SK-N-SH (cell line): ENCODE data around the gene LRMDA. TPM values are rescaled to one million over a fixed set of nuclear protein-coding genes. Genes with fewer than 3 reads are reported as not detected.

Experiments used
- CTCF ChIA-PET: fragments of 300-600, 350-600 bp; formaldehyde crosslinking; extraction: SDS; loops from one replicate; lab custom pipeline; 2021; lab: Yijun Ruan, JAX
- POLR2A ChIA-PET: fragments of 350-600 bp; sonication (Branson Sonifier 250); formaldehyde crosslinking; extraction: SDS; loops from one replicate; lab custom pipeline; 2020; ENCODE audit warnings: antibody characterized with exemption, inconsistent platforms; lab: Yijun Ruan, JAX
- DNase-seq: peaks from one replicate; pipeline ENCODE4 v3.0.0; 2012
- H2AFZ ChIP-seq: fragments of 200-600 bp; sonication (generic); 2 replicates; pipeline ENCODE4 v1.8.1; 2016; ENCODE audit warnings: antibody characterized with exemption, mild to moderate bottlenecking, low read depth
- H3F3A ChIP-seq: fragments of 200-600 bp; sonication (generic); replicated peaks from 2 replicates; pipeline ENCODE3; 2016; ENCODE audit warnings: antibody characterized with exemption, mild to moderate bottlenecking; ENCODE audit not compliant: insufficient read depth
- H3K27ac ChIP-seq, 2 experiments: fragments of 200-500 bp in 1 of 2; fragments of 200-600 bp in 1 of 2; sonication (Bioruptor generic) in 1 of 2; sonication (generic), shearing (Covaris generic) in 1 of 2; 2 replicates each; pipeline versions ENCODE4 v1.5.1 to v1.6.1; 2014 to 2016; ENCODE audit warnings: low read depth in 2 of 2, inconsistent platforms in 1 of 2, low read length in 1 of 2, mild to moderate bottlenecking in 1 of 2, mixed read lengths in 1 of 2
- H3K27me3 ChIP-seq: fragments of 200-600 bp; sonication (generic), shearing (Covaris generic); 2 replicates; pipeline ENCODE4 v1.6.1; 2016; ENCODE audit warnings: mixed run types; ENCODE audit not compliant: insufficient read depth
- H3K36me3 ChIP-seq, 2 experiments: fragments of 200-500 bp in 1 of 2; fragments of 200-600 bp in 1 of 2; sonication (Bioruptor generic) in 1 of 2; sonication (generic) in 1 of 2; replicated peaks in 1 of 2; 2 replicates each; pipeline versions ENCODE3 to v1.5.1; 2014 to 2016; ENCODE audit warnings: low read length in 1 of 2, mild to moderate bottlenecking in 1 of 2; ENCODE audit not compliant: insufficient read depth in 2 of 2, control insufficient read depth in 1 of 2
- H3K4me1 ChIP-seq, 2 experiments: fragments of 200-500 bp in 1 of 2; fragments of 200-600 bp in 1 of 2; sonication (Bioruptor generic) in 1 of 2; sonication (generic), shearing (Covaris generic) in 1 of 2; 2 replicates each; pipeline versions ENCODE4 v1.5.1 to v1.6.1; 2014 to 2016; ENCODE audit warnings: low read depth in 1 of 2, low read length in 1 of 2, mixed run types in 1 of 2; ENCODE audit not compliant: insufficient read depth in 2 of 2, control insufficient read depth in 1 of 2
- H3K4me2 ChIP-seq: fragments of 200-600 bp; sonication (generic), shearing (Covaris generic); 2 replicates; pipeline ENCODE4 v1.6.1; 2017; ENCODE audit warnings: mixed run types
- H3K4me3 ChIP-seq, 2 experiments: fragments of 200-500 bp in 1 of 2; fragments of 200-600 bp in 1 of 2; sonication (Bioruptor generic) in 1 of 2; sonication (generic), shearing (Covaris generic) in 1 of 2; 2 replicates each; pipeline versions ENCODE4 v1.5.1 to v1.8.1; 2014 to 2016; ENCODE audit warnings: low read depth in 2 of 2, inconsistent platforms in 1 of 2, low read length in 1 of 2, mild to moderate bottlenecking in 1 of 2, mixed read lengths in 1 of 2, moderate library complexity in 1 of 2
- H3K79me2 ChIP-seq: fragments of 200-600 bp; sonication (generic); 2 replicates; pipeline ENCODE4 v1.8.1; 2017; ENCODE audit warnings: mild to moderate bottlenecking; ENCODE audit not compliant: insufficient read depth
- H3K9ac ChIP-seq: fragments of 200-600 bp; sonication (generic); 2 replicates; pipeline ENCODE4 v1.6.1; 2017; ENCODE audit warnings: mixed run types
- H3K9me2 ChIP-seq: fragments of 200-600 bp; sonication (generic); 2 replicates; pipeline ENCODE4 v1.6.1; 2017; ENCODE audit warnings: mixed run types
- H3K9me3 ChIP-seq: fragments of 200-600 bp; sonication (generic); 2 replicates; pipeline ENCODE4 v1.6.1; 2017; ENCODE audit warnings: mixed run types, mild to moderate bottlenecking, moderate library complexity
- H4K20me1 ChIP-seq: fragments of 200-600 bp; sonication (generic); 2 replicates; pipeline ENCODE4 v1.6.1; 2017; ENCODE audit warnings: mild to moderate bottlenecking, mixed run types; ENCODE audit not compliant: insufficient read depth
- CHD2 ChIP-seq: fragments of 150-350 bp; IDR thresholded peaks from 2 replicates; pipeline ENCODE4 v1.6.1; 2018; ENCODE audit warnings: low read length; ENCODE audit not compliant: partially characterized antibody
- EZH2phosphoT487 ChIP-seq: fragments of 200-600 bp; sonication (generic); IDR thresholded peaks from 2 replicates; pipeline ENCODE4 v1.6.1; 2017; ENCODE audit warnings: low read depth, mixed run types, mild to moderate bottlenecking, antibody characterized with exemption, moderate library complexity, borderline replicate concordance
- FOSL2 ChIP-seq: IDR thresholded peaks from 2 replicates; pipeline ENCODE4 v1.4.0; 2012; ENCODE audit warnings: low read depth, mild to moderate bottlenecking, moderate library complexity, borderline replicate concordance
- IRF3 ChIP-seq: fragments of 150-350 bp; IDR thresholded peaks from 2 replicates; pipeline ENCODE4 v1.6.1; 2016; ENCODE audit warnings: mild to moderate bottlenecking, low read depth, low read length
- JUND ChIP-seq: IDR thresholded peaks from 2 replicates; pipeline ENCODE4 v1.4.0; 2012
- MAX ChIP-seq: IDR thresholded peaks from 2 replicates; pipeline ENCODE4 v1.4.0; 2012; ENCODE audit warnings: low read depth
- MXI1 ChIP-seq: IDR thresholded peaks from 2 replicates; pipeline ENCODE4 v1.6.1; 2012; ENCODE audit warnings: mild to moderate bottlenecking, low read depth, low read length, improper control_type of control experiment
- NFIC ChIP-seq: IDR thresholded peaks from 2 replicates; pipeline ENCODE4 v1.4.0; 2012; ENCODE audit warnings: borderline replicate concordance
- NRF1 ChIP-seq: IDR thresholded peaks from 2 replicates; pipeline ENCODE4 v1.6.1; 2012; ENCODE audit warnings: low read depth, mild to moderate bottlenecking, low read length
- POLR2AphosphoS5 ChIP-seq: IDR thresholded peaks from 2 replicates; pipeline ENCODE4 v1.6.1; 2012; ENCODE audit warnings: low read depth, low read length
- RAD21 ChIP-seq: IDR thresholded peaks from 2 replicates; pipeline ENCODE4 v1.6.1; 2012; ENCODE audit warnings: mild to moderate bottlenecking, low read length
- RCOR1 ChIP-seq: fragments of 150-350 bp; IDR thresholded peaks from 2 replicates; pipeline ENCODE4 v1.6.1; 2017; ENCODE audit warnings: antibody characterized with exemption, low read length
- RFX5 ChIP-seq: IDR thresholded peaks from 2 replicates; pipeline ENCODE4 v1.6.1; 2012; ENCODE audit warnings: mild to moderate bottlenecking, improper control_type of control experiment, low read length
- RXRA ChIP-seq: IDR thresholded peaks from 2 replicates; pipeline ENCODE4 v1.4.0; 2012; ENCODE audit warnings: low read depth, mild to moderate bottlenecking, borderline replicate concordance
- SIN3A ChIP-seq: IDR thresholded peaks from 2 replicates; pipeline ENCODE4 v1.6.1; 2012; ENCODE audit warnings: low read depth, mild to moderate bottlenecking, low read length, moderate library complexity, borderline replicate concordance
- SMC3 ChIP-seq: IDR thresholded peaks from 2 replicates; pipeline ENCODE4 v1.6.1; 2012; ENCODE audit warnings: low read depth, low read length, improper control_type of control experiment
- TAF1 ChIP-seq: IDR thresholded peaks from 2 replicates; pipeline ENCODE4 v1.6.1; 2012; ENCODE audit warnings: low read depth, mild to moderate bottlenecking, low read length, moderate library complexity, borderline replicate concordance
- USF1 ChIP-seq: IDR thresholded peaks from 2 replicates; pipeline ENCODE4 v1.4.0; 2012; ENCODE audit warnings: low read depth, borderline replicate concordance
- USF2 ChIP-seq: fragments of 150-350 bp; IDR thresholded peaks from 2 replicates; pipeline ENCODE4 v1.6.1; 2017; ENCODE audit warnings: antibody characterized with exemption, low read length, low read depth, borderline replicate concordance
- YY1 ChIP-seq: IDR thresholded peaks from 2 replicates; pipeline ENCODE4 v1.4.0; 2012; ENCODE audit warnings: low read depth, mild to moderate bottlenecking
- WGBS: methylation state at CpG from one replicate; pipeline ENCODE4 v1.1.6; 2017; ENCODE audit warnings: low lambda C conversion rate; 5-methylcytosine and 5-hydroxymethylcytosine counted together
- polyA plus RNA-seq, 3 experiments: library from polyadenylated mRNA; depleted of rRNA; stranded (reverse); fragments of >200 nt; gene quantifications; 2 replicates each; pipeline ENCODE4 v1.2.3, GENCODE V29; 2012
- TF ChIP-seq, protein P1 (sequence below): IDR thresholded peaks from 2 replicates; pipeline ENCODE4; 2012

Gene LRMDA
- polyA plus RNA-seq, 1 of the 3 experiments (the other 2 are of a cell fraction), result 0.95 TPM

- H3K4me2 ChIP-seq, result no peak overlapping the region
- CTCF ChIA-PET, result interaction anchor here (1.1 kb wide), 1 partner anchor 12 kb away, joined by 3 read pairs; no protein-coding TSS in a partner anchor
- no peak overlapping the region for H3K9ac ChIP-seq
- no peak overlapping the region for H2AFZ ChIP-seq
- no peaks in the 10 kb centered on the region for H3K79me2 ChIP-seq
- 0 out of 2 replicates have a peak, but pooled peaks cover 3% of the 10 kb centered on the region for H3K9me2 ChIP-seq
- DNase-seq, result no peak
- H4K20me1 ChIP-seq, result no peaks in the 10 kb centered on the region
- H3K27me3 ChIP-seq, result no peaks in the 10 kb centered on the region
- H3K4me1 ChIP-seq, result no peaks in the 10 kb centered on the region
- no peaks in the 10 kb centered on the region for H3K36me3 ChIP-seq
- POLR2A ChIA-PET, result no interaction called here
- no peak for TF ChIP-seq RXRA
- no peak for TF ChIP-seq RCOR1
- no peak for TF ChIP-seq USF1
- no peak for TF ChIP-seq POLR2AphosphoS5
- no peak for TF ChIP-seq FOSL2
- TF ChIP-seq EZH2phosphoT487, result no peak
- no peak for TF ChIP-seq RFX5
- no peak for TF ChIP-seq NRF1
- no peaks in the 10 kb centered on the region for H3K9me3 ChIP-seq
- H3F3A ChIP-seq, result no peaks in the 10 kb centered on the region
- H3K4me3 ChIP-seq, result no peak overlapping the region
- H3K27ac ChIP-seq, result no peak overlapping the region
These were observed 1038.3 kb downstream of the LRMDA start for GRCh38 chr10:76469675-76470074.

DNA sequence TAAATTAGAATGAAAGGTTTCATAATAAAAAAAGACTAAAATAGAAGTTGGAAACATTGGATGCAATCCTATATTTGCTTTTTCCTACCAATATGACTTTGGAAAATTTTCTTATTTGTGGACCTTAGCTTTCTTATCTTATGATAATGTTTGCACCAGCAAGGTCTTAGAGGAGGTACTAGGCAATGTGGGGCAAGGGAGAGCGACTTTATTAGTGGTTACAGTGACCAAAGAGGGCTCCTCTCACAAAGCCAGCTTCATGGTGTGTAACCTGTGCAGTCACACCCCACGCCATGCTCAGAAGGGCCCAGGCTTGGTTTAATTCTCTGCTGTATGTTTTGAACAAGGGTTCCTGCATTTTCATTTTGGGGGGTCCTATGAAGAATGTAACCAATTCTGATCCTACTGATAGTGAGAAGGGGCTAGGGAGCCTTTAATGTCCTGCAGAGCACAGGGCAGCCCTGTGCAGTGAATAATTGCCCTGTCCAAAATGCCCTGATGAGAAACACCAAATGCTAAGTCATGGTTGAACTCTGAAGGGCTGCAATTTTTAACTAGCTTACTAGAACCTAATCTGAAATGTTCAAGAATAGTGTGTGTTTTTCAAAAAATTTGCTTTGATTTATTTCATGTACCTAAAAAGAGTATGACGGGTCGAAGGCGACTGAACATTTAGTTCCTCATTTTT is 1047.8 kb downstream of the LRMDA start:
- Histone ChIP-seq H3K4me3 (no peak overlapping the region), H3K36me3 (no peaks in the 10 kb centered on the region), H3K4me1 (no peaks in the 10 kb centered on the region; a peak in 1 of 4 replicates), H3K9me3 (no peaks in the 10 kb centered on the region), H2AFZ (no peak overlapping the region), H3K9ac (no peak overlapping the region), H3K79me2 (no peaks in the 10 kb centered on the region), H3K27ac (no peak overlapping the region), H3K27me3 (no peaks in the 10 kb centered on the region), H3F3A (no peaks in the 10 kb centered on the region), H3K4me2 (no peak overlapping the region), H4K20me1 (no peaks in the 10 kb centered on the region), H3K9me2 (no peaks in the 10 kb centered on the region)
- CTCF ChIA-PET, result no interaction called here
- WGBS, result 73% methylated on average over 5 of the region's 5 CpGs
- POLR2A ChIA-PET, result no interaction called here
- DNase-seq, result no peak
- no peak for TF ChIP-seq TAF1
- TF ChIP-seq, protein P1, sequence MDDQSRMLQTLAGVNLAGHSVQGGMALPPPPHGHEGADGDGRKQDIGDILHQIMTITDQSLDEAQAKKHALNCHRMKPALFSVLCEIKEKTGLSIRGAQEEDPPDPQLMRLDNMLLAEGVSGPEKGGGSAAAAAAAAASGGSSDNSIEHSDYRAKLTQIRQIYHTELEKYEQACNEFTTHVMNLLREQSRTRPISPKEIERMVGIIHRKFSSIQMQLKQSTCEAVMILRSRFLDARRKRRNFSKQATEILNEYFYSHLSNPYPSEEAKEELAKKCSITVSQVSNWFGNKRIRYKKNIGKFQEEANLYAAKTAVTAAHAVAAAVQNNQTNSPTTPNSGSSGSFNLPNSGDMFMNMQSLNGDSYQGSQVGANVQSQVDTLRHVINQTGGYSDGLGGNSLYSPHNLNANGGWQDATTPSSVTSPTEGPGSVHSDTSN, result no peak
- no peak for TF ChIP-seq JUND
- no peak for TF ChIP-seq NFIC
- no peak for TF ChIP-seq MAX
- TF ChIP-seq FOSL2, result no peak
- no peak for TF ChIP-seq RXRA
- TF ChIP-seq SIN3A, result no peak
- no peak for TF ChIP-seq MXI1
- TF ChIP-seq RAD21, result no peak
- TF ChIP-seq USF2, result no peak
- TF ChIP-seq POLR2AphosphoS5, result no peak
- TF ChIP-seq YY1, result no peak
- no peak for TF ChIP-seq CHD2
- TF ChIP-seq USF1, result no peak
- no peak for TF ChIP-seq IRF3
- no peak for TF ChIP-seq SMC3
